ENCODE results near the gene TCF19. TPM values are rescaled to one million over a fixed set of nuclear protein-coding genes. Genes with fewer than 3 reads are reported as not detected.

Gene TCF19
- total RNA-seq, 1 experiment from 2014 or later = 21.4 TPM

GRCh38 chr6:31154436-31154835 is 4.0 kb upstream of the TCF19 start:
- POLR2A ChIA-PET = no interaction called here
- BruUV-seq (replicated peaks) = no TSS peak

GRCh38 chr6:31156641-31157040 is 1.7 kb upstream of the TCF19 start:
- Histone ChIP-seq H3K9me3 (ENCODE audit: control insufficient read depth, insufficient read depth, low read depth, low read length) (no peaks in the 10 kb centered on the region), H3K27ac (ENCODE audit: low read length) (no peak overlapping the region), H3K4me3 (ENCODE audit: low read depth in 2 of 2, low read length in 2 of 2) (no peak overlapping the region), H3K36me3 (ENCODE audit: control insufficient read depth, insufficient read depth, low read length) (peaks cover 2% of the 10 kb centered on the region; the same call in 1 of the 2 replicates), H3K4me1 (ENCODE audit: control insufficient read depth, insufficient read depth, low read length) (peaks cover 13% of the 10 kb centered on the region), H3K27me3 (ENCODE audit: control insufficient read depth, insufficient read depth, low read length) (no peaks in the 10 kb centered on the region)
- POLR2A ChIA-PET = no interaction called here
- in situ Hi-C loops (cut with HindIII; ENCODE audit: low pct_unique_long_range_greater_than_20kb, low sequenced_read_pairs) = no loop called here
- intact Hi-C loops (cut with micrococcal nuclease; ENCODE audit: unreplicated experiment) = no loop called here
- no TSS peak for BruUV-seq (replicated peaks)
- DNase-seq (ENCODE audit: low read depth, low spot score) = no peak
- ATAC-seq = no peak
- TF ChIP-seq POLR2AphosphoS5 (IDR thresholded peaks at IDR 0.05; ENCODE audit: low read depth, low read length) (no peak), SIN3A (IDR thresholded peaks at IDR 0.05; ENCODE audit: borderline replicate concordance, insufficient read depth, low read depth, low read length) (no peak), TCF7L2 (IDR thresholded peaks at IDR 0.05; ENCODE audit: low read depth, low read length) (no peak)
- TF ChIP-seq, protein P1, sequence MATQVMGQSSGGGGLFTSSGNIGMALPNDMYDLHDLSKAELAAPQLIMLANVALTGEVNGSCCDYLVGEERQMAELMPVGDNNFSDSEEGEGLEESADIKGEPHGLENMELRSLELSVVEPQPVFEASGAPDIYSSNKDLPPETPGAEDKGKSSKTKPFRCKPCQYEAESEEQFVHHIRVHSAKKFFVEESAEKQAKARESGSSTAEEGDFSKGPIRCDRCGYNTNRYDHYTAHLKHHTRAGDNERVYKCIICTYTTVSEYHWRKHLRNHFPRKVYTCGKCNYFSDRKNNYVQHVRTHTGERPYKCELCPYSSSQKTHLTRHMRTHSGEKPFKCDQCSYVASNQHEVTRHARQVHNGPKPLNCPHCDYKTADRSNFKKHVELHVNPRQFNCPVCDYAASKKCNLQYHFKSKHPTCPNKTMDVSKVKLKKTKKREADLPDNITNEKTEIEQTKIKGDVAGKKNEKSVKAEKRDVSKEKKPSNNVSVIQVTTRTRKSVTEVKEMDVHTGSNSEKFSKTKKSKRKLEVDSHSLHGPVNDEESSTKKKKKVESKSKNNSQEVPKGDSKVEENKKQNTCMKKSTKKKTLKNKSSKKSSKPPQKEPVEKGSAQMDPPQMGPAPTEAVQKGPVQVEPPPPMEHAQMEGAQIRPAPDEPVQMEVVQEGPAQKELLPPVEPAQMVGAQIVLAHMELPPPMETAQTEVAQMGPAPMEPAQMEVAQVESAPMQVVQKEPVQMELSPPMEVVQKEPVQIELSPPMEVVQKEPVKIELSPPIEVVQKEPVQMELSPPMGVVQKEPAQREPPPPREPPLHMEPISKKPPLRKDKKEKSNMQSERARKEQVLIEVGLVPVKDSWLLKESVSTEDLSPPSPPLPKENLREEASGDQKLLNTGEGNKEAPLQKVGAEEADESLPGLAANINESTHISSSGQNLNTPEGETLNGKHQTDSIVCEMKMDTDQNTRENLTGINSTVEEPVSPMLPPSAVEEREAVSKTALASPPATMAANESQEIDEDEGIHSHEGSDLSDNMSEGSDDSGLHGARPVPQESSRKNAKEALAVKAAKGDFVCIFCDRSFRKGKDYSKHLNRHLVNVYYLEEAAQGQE (IDR thresholded peaks at IDR 0.05; ENCODE audit: insufficient read depth in 1 of 2, low read depth in 2 of 2, low read length in 1 of 2) = no peak
- CTCF ChIA-PET = interaction anchor here (0.6 kb wide), 2 partner anchors 18 to 222 kb away, joined by 3 to 5 read pairs; no protein-coding TSS in a partner anchor

More at GRCh38 chr6:31154436-31154835, 4.0 kb upstream of the TCF19 start:
- TF ChIP-seq CTCF (IDR thresholded peaks at IDR 0.05) (no peak), POLR2AphosphoS5 (IDR thresholded peaks at IDR 0.05; ENCODE audit: low read depth, low read length) (no peak), TCF7L2 (IDR thresholded peaks at IDR 0.05; ENCODE audit: low read depth, low read length) (no peak), SIN3A (IDR thresholded peaks at IDR 0.05; ENCODE audit: borderline replicate concordance, insufficient read depth, low read depth, low read length) (no peak)
- TF ChIP-seq, protein P1 (IDR thresholded peaks at IDR 0.05; ENCODE audit: insufficient read depth in 1 of 2, low read depth in 2 of 2, low read length in 1 of 2) = no peak
- H3K9me3 ChIP-seq (ENCODE audit: control insufficient read depth, insufficient read depth, low read depth, low read length) = no peaks in the 10 kb centered on the region
- in situ Hi-C loops (cut with HindIII; ENCODE audit: low pct_unique_long_range_greater_than_20kb, low sequenced_read_pairs) (no loop called here), intact Hi-C loops (cut with micrococcal nuclease; ENCODE audit: unreplicated experiment) (no loop called here)
- ATAC-seq = no peak
- H3K4me3 ChIP-seq (ENCODE audit: low read depth in 2 of 2, low read length in 2 of 2) = no peak overlapping the region
- peaks cover 2% of the 10 kb centered on the region; the same call in 1 of the 2 replicates for H3K36me3 ChIP-seq (ENCODE audit: control insufficient read depth, insufficient read depth, low read length)
- no peak for DNase-seq (ENCODE audit: low read depth, low spot score)
- peaks cover 5% of the 10 kb centered on the region for H3K4me1 ChIP-seq (ENCODE audit: control insufficient read depth, insufficient read depth, low read length)
- CTCF ChIA-PET = interaction anchor here (0.6 kb wide), 1 partner anchor 25 kb away, joined by 6 read pairs; no protein-coding TSS in a partner anchor
- no peaks in the 10 kb centered on the region for H3K27me3 ChIP-seq (ENCODE audit: control insufficient read depth, insufficient read depth, low read length)
- H3K27ac ChIP-seq (ENCODE audit: low read length) = no peak overlapping the region
